Fibroblast of skin of abdomen (primary cell): ENCODE data around the gene SP6.

ENCODE experiments used
- DNase-seq: peaks from one replicate; pipeline ENCODE4 v3.0.0-alpha.2; 2013

Gene SP6

GRCh38 chr17:47879028-47879585, 28.1 kb upstream of the SP6 start:
- DNase-seq = peak; percentile 75

- DNase-seq = peak; percentile 12
These were observed 27.5 kb upstream of the SP6 start for GRCh38 chr17:47878203-47879027.

- peak; percentile 55 for DNase-seq
These were observed 26.5 kb upstream of the SP6 start for GRCh38 chr17:47877368-47878034.

- no peak for DNase-seq
These were observed 24.3 kb upstream of the SP6 start for GRCh38 chr17:47875011-47875985.

GRCh38 chr17:47873200-47874090, 22.5 kb upstream of the SP6 start:
- no peak for DNase-seq

- DNase-seq = no peak
These were observed 21.7 kb upstream of the SP6 start for GRCh38 chr17:47872651-47873161.

GRCh38 chr17:47872019-47872650, 21.2 kb upstream of the SP6 start:
- no peak for DNase-seq

GRCh38 chr17:47871048-47871447, 20.1 kb upstream of the SP6 start:
- DNase-seq = no peak

GRCh38 chr17:47870056-47870455, 19.1 kb upstream of the SP6 start:
- DNase-seq = no peak

- DNase-seq = no peak
These were observed 18.2 kb upstream of the SP6 start for GRCh38 chr17:47869114-47869513.

- DNase-seq = no peak
These were observed 17.0 kb upstream of the SP6 start for GRCh38 chr17:47867813-47868533.

- no peak for DNase-seq
These were observed 16.0 kb upstream of the SP6 start for GRCh38 chr17:47866941-47867340.

GRCh38 chr17:47864791-47865216, 13.8 kb upstream of the SP6 start:
- peak; percentile 12 for DNase-seq

- DNase-seq = peak; percentile 85
These were observed 11.9 kb upstream of the SP6 start for GRCh38 chr17:47862621-47863440.

- no peak for DNase-seq
These were observed 9.4 kb upstream of the SP6 start for GRCh38 chr17:47860386-47860785.

GRCh38 chr17:47857551-47858455, 6.8 kb upstream of the SP6 start:
- DNase-seq = no peak

GRCh38 chr17:47856830-47857229, 5.9 kb upstream of the SP6 start:
- no peak for DNase-seq

GRCh38 chr17:47855737-47856136, 4.8 kb upstream of the SP6 start:
- DNase-seq = no peak
